Measurements from ENCODE around the gene F7. TPM values are rescaled to one million over a fixed set of nuclear protein-coding genes. Genes with fewer than 3 reads are reported as not detected.
A peak's percentile ranks its signal among the peaks of the same experiment; 100 is the strongest.
"Not testable (repeated sequence)": the region's sequence is repeated elsewhere in the genome, so short reads cannot be mapped to it uniquely, and the experiment has no call there.

F7 gene
- total RNA-seq, 1 experiment from 2014 or later = not detected

DNA sequence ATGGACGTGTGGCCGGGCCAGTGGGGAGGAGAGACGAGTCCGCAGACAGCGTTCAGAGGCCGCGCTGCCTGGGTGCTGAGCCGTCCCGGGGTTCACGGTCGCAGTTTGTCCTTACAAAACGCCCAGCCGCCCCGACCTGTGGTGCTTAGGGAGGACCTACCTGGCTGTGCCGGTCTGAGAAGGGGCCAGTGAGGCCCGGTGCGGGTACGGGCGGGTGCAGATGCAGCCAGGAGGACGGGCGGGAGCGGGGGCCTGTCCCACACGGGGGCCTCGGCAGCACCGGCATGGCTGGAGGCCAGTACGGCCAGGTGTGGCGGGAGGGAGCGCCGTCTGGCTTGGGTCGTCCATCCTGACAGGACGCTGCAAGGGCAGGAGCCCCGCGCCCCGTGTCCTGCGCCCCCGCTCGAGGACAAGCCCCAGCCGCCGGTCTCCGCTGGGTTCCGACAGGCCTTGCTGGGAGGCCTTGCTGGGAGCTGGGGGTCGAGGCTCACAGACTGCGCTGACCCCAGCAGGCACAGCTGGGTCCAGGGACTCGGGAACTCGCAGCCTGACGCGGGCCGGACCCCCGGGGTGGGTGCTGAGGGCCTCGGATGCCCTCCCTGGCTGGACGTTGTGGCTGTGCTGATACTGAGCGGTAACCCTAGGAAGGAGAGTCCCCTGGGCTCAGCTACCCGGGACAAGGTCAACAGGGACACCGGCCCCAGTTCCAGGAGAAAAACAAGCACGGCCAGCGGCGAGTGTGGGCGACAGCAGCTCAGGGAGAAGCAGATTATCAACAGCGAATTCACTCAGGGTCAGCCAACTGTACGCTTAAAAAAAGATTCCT lies 47.6 kb downstream of the F7 start:
- Histone ChIP-seq H3K36me3 (no peaks in the 10 kb centered on the region), H3K9me3 (replicated peaks) (no peaks in the 10 kb centered on the region), H3K27me3 (replicated peaks) (no peaks in the 10 kb centered on the region), H3K27ac (no peak overlapping the region), H3K4me1 (replicated peaks) (peaks cover 20% of the 10 kb centered on the region), H3K4me3 (peak overlapping the region; percentile 22; the same call in 1 of the 2 replicates)
- DNase-seq (ENCODE audit: low read depth in 1 of 2, low spot score in 2 of 2) = no peak

DNA sequence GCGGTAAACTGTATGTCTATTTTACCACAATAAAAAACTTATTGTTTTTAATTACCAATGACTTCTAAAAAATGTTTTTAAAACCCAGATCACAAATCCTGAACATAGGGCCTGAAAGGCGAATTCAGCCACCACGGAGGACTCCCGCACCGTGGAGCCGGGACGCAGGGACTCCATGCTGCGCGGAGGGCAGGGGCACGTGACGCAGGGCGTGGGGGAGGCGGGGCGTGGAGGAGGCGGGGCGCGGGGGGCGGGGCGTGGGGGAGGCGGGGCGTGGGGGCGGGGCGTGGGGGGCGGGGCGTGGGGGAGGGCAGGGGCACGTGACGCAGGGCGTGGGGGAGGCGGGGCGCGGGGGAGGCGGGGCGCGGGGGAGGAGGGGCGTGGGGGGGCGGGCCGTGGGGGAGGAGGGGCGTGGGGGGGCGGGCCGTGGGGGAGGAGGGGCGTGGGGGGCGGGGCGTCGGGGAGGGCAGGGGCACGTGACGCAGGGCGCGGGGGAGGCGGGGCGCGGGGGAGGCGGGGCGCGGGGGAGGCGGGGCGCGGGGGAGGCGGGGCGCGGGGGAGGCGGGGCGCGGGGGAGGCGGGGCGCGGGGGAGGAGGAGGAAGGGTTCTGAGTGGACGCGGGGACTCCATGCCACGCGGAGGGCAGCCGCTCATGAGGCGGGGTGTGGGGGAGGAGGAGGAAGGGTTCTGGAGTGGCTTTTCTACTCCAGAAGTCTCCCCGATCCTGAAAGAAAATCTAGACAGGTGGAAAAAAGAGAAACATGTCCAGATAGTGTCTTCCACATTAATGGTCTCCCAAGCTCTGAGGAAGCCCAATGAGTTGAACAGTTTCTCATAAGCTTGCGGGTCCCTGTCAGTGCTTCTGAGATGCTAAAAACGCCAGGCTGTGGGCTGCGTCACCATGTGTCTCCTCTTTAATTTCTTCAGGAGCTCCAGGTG lies 48.5 kb downstream of the F7 start:
- Histone ChIP-seq H3K4me3 (peak overlapping the region; percentile 22; the same call in 1 of the 2 replicates), H3K27me3 (replicated peaks) (no peaks in the 10 kb centered on the region), H3K36me3 (no peaks in the 10 kb centered on the region), H3K27ac (no peak overlapping the region), H3K4me1 (replicated peaks) (peaks cover 20% of the 10 kb centered on the region), H3K9me3 (replicated peaks) (no peaks in the 10 kb centered on the region)
- DNase-seq (ENCODE audit: low read depth in 1 of 2, low spot score in 2 of 2) = peak in 1 of 2 experiments; percentile 50

- H3K27ac ChIP-seq = no peak overlapping the region
- peaks cover 20% of the 10 kb centered on the region for H3K4me1 ChIP-seq (replicated peaks)
- no peak for DNase-seq (ENCODE audit: low read depth in 1 of 2, low spot score in 2 of 2)
- no peaks in the 10 kb centered on the region for H3K27me3 ChIP-seq (replicated peaks)
- H3K9me3 ChIP-seq (replicated peaks) = no peaks in the 10 kb centered on the region
- no peak overlapping the region for H3K4me3 ChIP-seq
- no peaks in the 10 kb centered on the region for H3K36me3 ChIP-seq
Measured at GRCh38 chr13:113155201-113155600, 49.6 kb downstream of the F7 start.

DNA sequence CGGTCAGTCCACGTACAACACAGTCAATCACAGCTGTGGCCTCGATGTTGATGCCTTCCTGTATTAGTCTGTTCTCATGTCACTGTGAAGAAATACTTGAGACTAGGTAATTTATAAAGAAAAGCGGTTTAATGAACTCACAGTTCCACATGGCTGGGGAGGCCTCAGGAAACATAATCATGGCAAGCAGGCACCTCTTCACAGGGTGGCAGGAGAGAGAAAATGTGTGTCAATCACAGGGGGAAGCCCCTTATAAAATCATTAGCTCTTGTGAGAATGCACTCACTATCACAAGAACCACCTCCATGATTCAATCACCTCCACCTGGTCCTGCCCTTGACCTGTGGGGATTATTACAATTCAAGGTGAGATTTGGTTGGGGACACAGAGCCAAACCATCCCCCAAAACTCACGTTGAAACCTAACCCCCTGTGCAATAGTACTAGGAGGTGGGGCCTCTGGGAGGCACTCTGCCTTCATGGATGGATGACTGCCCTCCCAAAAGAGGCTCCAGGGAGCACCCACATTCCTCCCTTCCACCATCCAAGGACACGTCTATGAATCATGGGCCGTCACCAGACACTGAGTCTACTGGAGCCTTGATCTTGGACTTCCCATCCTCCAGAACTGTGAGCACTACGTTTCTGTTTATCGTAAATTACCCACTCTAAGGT lies 50.5 kb downstream of the F7 start:
- H3K27me3 ChIP-seq (replicated peaks) = no peaks in the 10 kb centered on the region
- H3K27ac ChIP-seq = no peak overlapping the region
- H3K4me1 ChIP-seq (replicated peaks) = peaks cover 20% of the 10 kb centered on the region
- H3K36me3 ChIP-seq = no peaks in the 10 kb centered on the region
- DNase-seq (ENCODE audit: low read depth in 1 of 2, low spot score in 2 of 2) = peak in 1 of 2 experiments; percentile 11
- H3K9me3 ChIP-seq (replicated peaks) = no peaks in the 10 kb centered on the region
- H3K4me3 ChIP-seq = no peak overlapping the region

DNA sequence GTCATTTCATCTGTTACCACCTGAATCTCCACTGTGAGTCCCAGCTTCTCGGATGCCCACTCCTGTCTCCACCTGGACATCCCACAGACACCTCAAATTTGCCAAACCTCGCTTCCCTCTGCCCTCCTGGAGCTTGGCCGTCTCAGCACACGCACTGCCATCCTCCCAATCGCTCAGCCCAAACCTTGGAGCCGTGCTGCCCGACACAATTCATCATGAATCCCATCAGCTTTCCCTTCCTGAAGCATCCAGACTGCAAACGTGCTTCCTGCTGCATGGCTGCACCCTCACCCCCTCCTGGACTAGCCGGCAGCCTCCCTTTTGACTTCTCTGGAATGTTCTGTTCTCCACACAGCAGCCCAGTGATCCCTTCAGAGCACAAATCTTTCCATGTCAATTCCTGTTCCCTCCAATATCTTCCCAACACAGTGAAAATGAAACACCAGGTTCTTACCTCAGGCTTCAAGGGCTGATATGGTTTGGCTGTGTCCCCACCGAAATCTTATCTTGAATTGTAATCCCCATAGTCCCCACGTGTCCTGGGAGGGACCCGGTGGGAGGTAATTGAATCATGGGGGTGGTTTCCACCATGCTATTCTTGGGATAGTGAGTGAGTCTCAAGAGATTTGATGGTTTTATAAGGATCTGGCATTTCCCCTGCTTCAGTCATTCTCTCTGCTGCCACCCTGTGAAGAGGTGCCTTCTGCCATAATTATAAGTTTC lies 51.8 kb downstream of the F7 start:
- Histone ChIP-seq H3K4me1 (replicated peaks) (peaks cover 16% of the 10 kb centered on the region), H3K27me3 (replicated peaks) (no peaks in the 10 kb centered on the region), H3K9me3 (replicated peaks) (no peaks in the 10 kb centered on the region), H3K4me3 (no peak overlapping the region), H3K36me3 (no peaks in the 10 kb centered on the region), H3K27ac (no peak overlapping the region)
- peak in 1 of 2 experiments; percentile 23 for DNase-seq (ENCODE audit: low read depth in 1 of 2, low spot score in 2 of 2)

DNA sequence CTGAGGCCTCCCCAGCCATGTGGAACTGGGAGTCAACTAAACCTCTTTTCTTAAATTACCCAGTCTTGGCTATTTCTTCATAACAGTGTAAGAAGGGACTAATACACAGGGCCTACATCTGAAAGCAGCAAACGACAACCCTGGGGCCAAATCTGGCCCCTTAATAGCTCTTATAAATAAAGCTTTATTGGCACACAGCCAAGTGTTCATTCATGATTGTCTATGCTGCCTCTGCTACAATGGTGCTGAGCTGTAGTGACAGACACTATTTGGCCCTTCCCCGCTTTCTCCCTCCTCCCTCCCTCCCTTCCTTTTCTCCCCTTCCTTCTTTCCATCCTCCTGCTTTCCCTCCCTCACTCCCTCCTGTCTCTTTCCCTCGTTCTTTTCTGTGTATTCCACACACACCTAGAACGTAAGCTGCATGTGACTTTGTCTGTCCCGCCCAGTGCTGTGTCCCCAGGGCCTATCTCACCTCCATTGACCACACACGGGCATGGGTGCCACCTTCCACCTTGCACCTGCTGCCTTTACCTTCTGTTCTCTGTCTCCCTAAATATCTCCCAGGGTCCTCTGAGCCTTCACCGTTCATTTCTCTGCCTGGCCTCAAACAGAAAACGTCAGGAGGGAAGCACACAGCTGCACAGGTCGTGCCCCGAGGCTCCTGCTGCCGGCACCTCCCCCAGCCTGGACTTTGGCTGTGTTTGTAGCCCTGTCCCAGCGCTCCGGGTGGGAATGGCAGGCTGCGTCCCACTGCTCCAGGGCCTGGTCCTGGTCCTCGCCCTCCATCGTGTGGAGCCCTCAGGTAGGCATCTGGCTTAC lies 52.5 kb downstream of the F7 start, which contains the start of gene PROZ:
Gene PROZ, plus strand, starts transcription at position 720 of the 819 bp plus-strand sequence. Its CDS starts 13 bp downstream, at position 733.
- no peak within 1 kb of the TSS for H3K4me3 ChIP-seq
- no peaks in the 10 kb centered on the region for H3K36me3 ChIP-seq
- H3K9me3 ChIP-seq (replicated peaks) = no peaks in the 10 kb centered on the region
- no peak for DNase-seq (ENCODE audit: low read depth in 1 of 2, low spot score in 2 of 2)
- no peak within 1 kb of the TSS for H3K27ac ChIP-seq
- H3K27me3 ChIP-seq (replicated peaks) = no peaks in the 10 kb centered on the region
- H3K4me1 ChIP-seq (replicated peaks) = peaks cover 11% of the 10 kb centered on the region

DNA sequence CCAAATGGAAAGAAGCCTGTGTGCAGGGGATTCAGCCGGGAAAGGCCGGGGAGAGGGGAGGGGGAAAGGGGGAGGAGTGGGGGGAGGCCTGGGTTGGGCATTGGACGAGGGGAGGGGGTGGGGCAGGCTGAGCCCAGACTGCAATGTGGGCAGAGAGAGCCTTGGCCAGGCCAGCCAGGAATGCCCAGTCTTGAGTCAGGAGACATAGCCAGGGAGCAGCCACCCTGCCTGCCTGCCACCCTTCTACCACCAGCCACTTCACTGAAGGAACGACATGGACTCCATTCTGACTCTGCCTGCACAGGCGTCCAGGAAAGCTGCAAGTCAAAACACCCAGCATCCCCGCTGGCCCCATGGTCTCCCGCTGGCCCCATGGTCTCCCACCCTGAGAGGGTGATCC lies 53.4 kb downstream of the F7 start:
- no peak overlapping the region for H3K4me3 ChIP-seq
- H3K9me3 ChIP-seq (replicated peaks) = no peaks in the 10 kb centered on the region
- H3K36me3 ChIP-seq = no peaks in the 10 kb centered on the region
- no peak overlapping the region for H3K27ac ChIP-seq
- H3K27me3 ChIP-seq (replicated peaks) = no peaks in the 10 kb centered on the region
- H3K4me1 ChIP-seq (replicated peaks) = peaks cover 5% of the 10 kb centered on the region
- no peak for DNase-seq (ENCODE audit: low read depth in 1 of 2, low spot score in 2 of 2)

DNA sequence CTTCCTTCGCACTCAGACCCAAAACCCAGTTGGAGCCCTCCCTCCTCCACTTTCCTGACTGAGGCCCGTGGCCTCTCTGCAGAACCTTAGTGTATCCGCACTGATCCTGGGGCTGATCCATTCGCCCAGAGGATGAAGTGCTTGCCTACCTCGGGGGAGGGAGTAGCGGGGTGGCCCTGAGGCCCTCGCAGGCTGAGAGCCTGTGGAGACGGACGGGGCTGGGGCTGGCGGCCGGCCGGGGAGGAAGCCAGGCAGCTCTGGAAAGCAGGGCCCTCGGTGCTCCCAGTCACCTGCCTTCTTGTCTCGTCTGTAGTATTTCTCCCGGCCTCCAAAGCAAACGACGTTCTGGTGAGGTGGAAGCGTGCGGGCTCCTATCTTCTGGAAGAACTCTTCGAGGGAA lies 54.1 kb downstream of the F7 start:
- no peaks in the 10 kb centered on the region for H3K9me3 ChIP-seq (replicated peaks)
- no peak for DNase-seq (ENCODE audit: low read depth in 1 of 2, low spot score in 2 of 2)
- no peaks in the 10 kb centered on the region for H3K36me3 ChIP-seq
- H3K4me3 ChIP-seq = no peak overlapping the region
- H3K27me3 ChIP-seq (replicated peaks) = no peaks in the 10 kb centered on the region
- peaks cover 1% of the 10 kb centered on the region for H3K4me1 ChIP-seq (replicated peaks)
- H3K27ac ChIP-seq = no peak overlapping the region

DNA sequence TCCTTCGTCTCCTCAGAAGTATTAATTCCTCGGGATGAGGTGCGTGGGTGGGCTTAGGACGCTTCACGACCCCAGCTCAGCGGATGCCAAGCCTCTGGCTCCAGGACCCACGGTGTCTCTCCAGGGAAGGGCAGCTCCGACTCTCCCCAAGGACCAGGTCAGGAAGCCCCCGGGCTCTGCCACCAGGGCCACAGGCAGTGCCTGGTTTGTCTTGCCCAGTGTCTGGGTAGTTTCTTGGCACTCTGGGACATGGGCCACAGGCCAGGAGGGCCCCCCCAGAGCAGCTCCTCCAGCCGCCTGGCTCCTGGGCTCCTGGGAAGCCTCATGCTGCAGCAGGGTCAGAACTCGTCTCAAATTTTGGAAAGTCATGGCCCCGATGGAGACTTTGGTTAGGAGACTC lies 55.4 kb downstream of the F7 start:
- peaks cover 14% of the 10 kb centered on the region for H3K4me1 ChIP-seq (replicated peaks)
- H3K27me3 ChIP-seq (replicated peaks) = no peaks in the 10 kb centered on the region
- DNase-seq (ENCODE audit: low read depth in 1 of 2, low spot score in 2 of 2) = no peak
- no peak overlapping the region for H3K4me3 ChIP-seq
- no peak overlapping the region for H3K27ac ChIP-seq
- no peaks in the 10 kb centered on the region for H3K9me3 ChIP-seq (replicated peaks)
- no peaks in the 10 kb centered on the region for H3K36me3 ChIP-seq

DNA sequence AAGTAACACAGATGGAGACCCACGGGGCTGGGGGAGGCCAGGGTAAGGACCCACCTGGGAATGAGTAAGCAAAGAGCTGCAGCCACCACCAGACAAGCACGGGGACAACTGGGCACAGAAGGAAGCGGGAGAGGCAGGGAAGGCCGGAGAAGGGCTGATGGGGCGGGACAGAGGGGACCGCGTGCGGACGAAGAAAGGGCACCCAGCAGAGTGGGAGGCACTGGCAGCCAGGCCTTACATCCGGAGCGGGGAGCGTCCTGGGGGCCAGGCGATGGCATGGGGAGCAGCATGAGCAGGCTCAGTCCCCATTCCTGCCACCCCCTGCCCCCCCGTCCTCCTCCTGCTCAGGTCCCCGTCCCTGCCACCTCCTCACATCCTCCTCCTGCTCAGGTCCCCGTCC lies 55.8 kb downstream of the F7 start:
- H3K27me3 ChIP-seq (replicated peaks) = no peaks in the 10 kb centered on the region
- peaks cover 18% of the 10 kb centered on the region for H3K4me1 ChIP-seq (replicated peaks)
- H3K27ac ChIP-seq = no peak overlapping the region
- H3K4me3 ChIP-seq = no peak overlapping the region
- no peaks in the 10 kb centered on the region; the same call in 1 of the 2 replicates for H3K36me3 ChIP-seq
- H3K9me3 ChIP-seq (replicated peaks) = no peaks in the 10 kb centered on the region
- DNase-seq (ENCODE audit: low read depth in 1 of 2, low spot score in 2 of 2) = no peak

DNA sequence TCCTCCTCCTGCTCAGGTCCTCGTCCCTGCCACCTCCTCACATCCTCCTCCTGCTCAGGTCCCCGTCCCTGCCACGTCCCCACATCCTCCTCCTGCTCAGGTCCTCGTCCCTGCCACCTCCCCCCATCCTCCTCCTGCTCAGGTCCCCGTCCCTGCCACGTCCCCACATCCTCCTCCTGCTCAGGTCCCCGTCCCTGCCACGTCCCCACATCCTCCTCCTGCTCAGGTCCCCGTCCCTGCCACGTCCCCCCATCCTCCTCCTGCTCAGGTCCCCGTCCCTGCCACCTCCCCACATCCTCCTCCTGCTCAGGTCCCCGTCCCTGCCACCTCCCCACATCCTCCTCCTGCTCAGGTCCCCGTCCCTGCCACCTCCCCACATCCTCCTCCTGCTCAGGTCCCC lies 56.4 kb downstream of the F7 start:
- H3K27me3 ChIP-seq (replicated peaks) = not testable (repeated sequence)

More for the DNA sequence above, 56.4 kb downstream of the F7 start:
- peaks cover 22% of the 10 kb centered on the region for H3K4me1 ChIP-seq (replicated peaks)
- not testable (repeated sequence) for DNase-seq (ENCODE audit: low read depth in 1 of 2, low spot score in 2 of 2); H3K4me3 ChIP-seq; H3K27ac ChIP-seq; H3K9me3 ChIP-seq (replicated peaks); H3K36me3 ChIP-seq
